ENCODE data around the gene STPG3. TPM values are rescaled to one million over a fixed set of nuclear protein-coding genes. Genes with fewer than 3 reads are reported as not detected.

The STPG3 gene
- polyA plus RNA-seq, 2 of the 4 experiments (the other 2 are of a cell fraction), result not detected

- no peak for TF ChIP-seq HOXA7 (CRISPR knock-in tag; IDR thresholded peaks at IDR 0.05)
Measured at GRCh38 chr9:137271696-137272076, 20.6 kb downstream of the STPG3 start (continued).

GRCh38 chr9:137272241-137273094 is 21.4 kb downstream of the STPG3 start:
- no peak overlapping the region; a peak in 1 of 6 replicates for H3K27ac ChIP-seq
- no peak overlapping the region for H3K4me3 ChIP-seq
- no peak for DNase-seq (ENCODE audit: low read depth in 1 of 2, low spot score in 1 of 2)
- ChIA-PET CTCF (interaction anchor here (0.6 to 4.2 kb wide), 8 partner anchors 11 to 233 kb away, joined by 3 to 43 read pairs (median 5); partner anchors contain the start of genes MAN1B1 and NRARP), POLR2A (interaction anchor here (1.2 kb wide), 1 partner anchor 32 kb away, joined by 4 read pairs; the partner anchor contains the start of gene TUBB4B)
- TF ChIP-seq CHD2 (IDR thresholded peaks at IDR 0.05; ENCODE audit: low read length, partially characterized antibody), result no peak
- TF ChIP-seq CEBPB (IDR thresholded peaks at IDR 0.05), result no peak
- no peak for TF ChIP-seq TP53 (CRISPR knock-in tag; IDR thresholded peaks at IDR 0.05)
- TF ChIP-seq RARB (CRISPR knock-in tag; IDR thresholded peaks at IDR 0.05), result no peak
- no peak for TF ChIP-seq POLR2AphosphoS2 (conservative IDR thresholded peaks at IDR 0.05; ENCODE audit: low read length)
- no peak for TF ChIP-seq ESRRA (IDR thresholded peaks at IDR 0.05; ENCODE audit: borderline replicate concordance, low read length)
- TF ChIP-seq BHLHE40 (IDR thresholded peaks at IDR 0.05; ENCODE audit: low read depth, low read length), result no peak
- TF ChIP-seq MAFK (IDR thresholded peaks at IDR 0.05; ENCODE audit: partially characterized antibody), result no peak
- TF ChIP-seq RAD21 (conservative IDR thresholded peaks at IDR 0.05 in 1 of 2, IDR thresholded peaks at IDR 0.05 in 1 of 2), result no peak
- no peak for TF ChIP-seq MAZ (IDR thresholded peaks at IDR 0.05; ENCODE audit: borderline replicate concordance, low read depth, low read length)
- TF ChIP-seq RFX5 (IDR thresholded peaks at IDR 0.05), result no peak
- TF ChIP-seq, protein P1, sequence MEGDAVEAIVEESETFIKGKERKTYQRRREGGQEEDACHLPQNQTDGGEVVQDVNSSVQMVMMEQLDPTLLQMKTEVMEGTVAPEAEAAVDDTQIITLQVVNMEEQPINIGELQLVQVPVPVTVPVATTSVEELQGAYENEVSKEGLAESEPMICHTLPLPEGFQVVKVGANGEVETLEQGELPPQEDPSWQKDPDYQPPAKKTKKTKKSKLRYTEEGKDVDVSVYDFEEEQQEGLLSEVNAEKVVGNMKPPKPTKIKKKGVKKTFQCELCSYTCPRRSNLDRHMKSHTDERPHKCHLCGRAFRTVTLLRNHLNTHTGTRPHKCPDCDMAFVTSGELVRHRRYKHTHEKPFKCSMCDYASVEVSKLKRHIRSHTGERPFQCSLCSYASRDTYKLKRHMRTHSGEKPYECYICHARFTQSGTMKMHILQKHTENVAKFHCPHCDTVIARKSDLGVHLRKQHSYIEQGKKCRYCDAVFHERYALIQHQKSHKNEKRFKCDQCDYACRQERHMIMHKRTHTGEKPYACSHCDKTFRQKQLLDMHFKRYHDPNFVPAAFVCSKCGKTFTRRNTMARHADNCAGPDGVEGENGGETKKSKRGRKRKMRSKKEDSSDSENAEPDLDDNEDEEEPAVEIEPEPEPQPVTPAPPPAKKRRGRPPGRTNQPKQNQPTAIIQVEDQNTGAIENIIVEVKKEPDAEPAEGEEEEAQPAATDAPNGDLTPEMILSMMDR (IDR thresholded peaks at IDR 0.05), result no peak
- TF ChIP-seq USF2 (IDR thresholded peaks at IDR 0.05), result no peak
- TF ChIP-seq, protein P2, sequence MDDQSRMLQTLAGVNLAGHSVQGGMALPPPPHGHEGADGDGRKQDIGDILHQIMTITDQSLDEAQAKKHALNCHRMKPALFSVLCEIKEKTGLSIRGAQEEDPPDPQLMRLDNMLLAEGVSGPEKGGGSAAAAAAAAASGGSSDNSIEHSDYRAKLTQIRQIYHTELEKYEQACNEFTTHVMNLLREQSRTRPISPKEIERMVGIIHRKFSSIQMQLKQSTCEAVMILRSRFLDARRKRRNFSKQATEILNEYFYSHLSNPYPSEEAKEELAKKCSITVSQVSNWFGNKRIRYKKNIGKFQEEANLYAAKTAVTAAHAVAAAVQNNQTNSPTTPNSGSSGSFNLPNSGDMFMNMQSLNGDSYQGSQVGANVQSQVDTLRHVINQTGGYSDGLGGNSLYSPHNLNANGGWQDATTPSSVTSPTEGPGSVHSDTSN (IDR thresholded peaks at IDR 0.05), result no peak
- no peak for TF ChIP-seq HEYL (CRISPR knock-in tag; IDR thresholded peaks at IDR 0.05)
- TF ChIP-seq EP300 (IDR thresholded peaks at IDR 0.05), result no peak
- no peak for TF ChIP-seq KDM5A (IDR thresholded peaks at IDR 0.05)
- TF ChIP-seq EHF (CRISPR knock-in tag; IDR thresholded peaks at IDR 0.05), result no peak
- TF ChIP-seq NFE2L2 (conservative IDR thresholded peaks at IDR 0.05; ENCODE audit: low read length), result no peak
- WGBS (ENCODE audit: missing lambda C conversion rate), result 90% methylated on average over 26 of the region's 39 CpGs
- FAIRE-seq, result no peak
- H3K4me1 ChIP-seq, result peaks cover 46% of the 10 kb centered on the region
- ATAC-seq, result no peak
- no peaks in the 10 kb centered on the region for H3K9me3 ChIP-seq
- no peak overlapping the region for H3K4me2 ChIP-seq

GRCh38 chr9:137273095-137273490 is 22.0 kb downstream of the STPG3 start:
- WGBS (ENCODE audit: missing lambda C conversion rate), result 78% methylated on average over 9 of the region's 13 CpGs
- peaks cover 41% of the 10 kb centered on the region for H3K4me1 ChIP-seq
- H3K27ac ChIP-seq, result no peak overlapping the region; a peak in 1 of 6 replicates
- CTCF ChIA-PET, result interaction anchor here (0.7 to 4.2 kb wide), 7 partner anchors 11 to 187 kb away, joined by 3 to 43 read pairs (median 4); partner anchors contain the start of genes MAN1B1 and NRARP
- POLR2A ChIA-PET, result interaction anchor here (1.2 kb wide), 1 partner anchor 32 kb away, joined by 4 read pairs; the partner anchor contains the start of gene TUBB4B
- ATAC-seq (no peak), FAIRE-seq (no peak), DNase-seq (ENCODE audit: low read depth in 1 of 2, low spot score in 1 of 2) (no peak)
- H3K4me2 ChIP-seq, result no peak overlapping the region
- H3K9me3 ChIP-seq, result no peaks in the 10 kb centered on the region
- no peak overlapping the region for H3K4me3 ChIP-seq
- no peak for TF ChIP-seq HOXB13 (CRISPR knock-in tag; IDR thresholded peaks at IDR 0.05; ENCODE audit: low read depth)
- no peak for TF ChIP-seq FOSB (CRISPR knock-in tag; IDR thresholded peaks at IDR 0.05)
- TF ChIP-seq CBX2 (IDR thresholded peaks at IDR 0.05; ENCODE audit: borderline replicate concordance, low read depth), result no peak
- TF ChIP-seq HDAC2 (IDR thresholded peaks at IDR 0.05), result no peak
- TF ChIP-seq ESRRA (IDR thresholded peaks at IDR 0.05; ENCODE audit: borderline replicate concordance, low read length), result no peak
- no peak for TF ChIP-seq RAD21 (conservative IDR thresholded peaks at IDR 0.05 in 1 of 2, IDR thresholded peaks at IDR 0.05 in 1 of 2)
- TF ChIP-seq, protein P3, sequence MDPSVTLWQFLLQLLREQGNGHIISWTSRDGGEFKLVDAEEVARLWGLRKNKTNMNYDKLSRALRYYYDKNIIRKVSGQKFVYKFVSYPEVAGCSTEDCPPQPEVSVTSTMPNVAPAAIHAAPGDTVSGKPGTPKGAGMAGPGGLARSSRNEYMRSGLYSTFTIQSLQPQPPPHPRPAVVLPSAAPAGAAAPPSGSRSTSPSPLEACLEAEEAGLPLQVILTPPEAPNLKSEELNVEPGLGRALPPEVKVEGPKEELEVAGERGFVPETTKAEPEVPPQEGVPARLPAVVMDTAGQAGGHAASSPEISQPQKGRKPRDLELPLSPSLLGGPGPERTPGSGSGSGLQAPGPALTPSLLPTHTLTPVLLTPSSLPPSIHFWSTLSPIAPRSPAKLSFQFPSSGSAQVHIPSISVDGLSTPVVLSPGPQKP (IDR thresholded peaks at IDR 0.05; ENCODE audit: low read depth, low read length), result no peak
- TF ChIP-seq CBX8 (IDR thresholded peaks at IDR 0.05), result no peak
- TF ChIP-seq NR3C1 (IDR thresholded peaks at IDR 0.05), result no peak
- no peak for TF ChIP-seq CHD4 (IDR thresholded peaks at IDR 0.05; ENCODE audit: borderline replicate concordance)
- no peak for TF ChIP-seq PHF8 (IDR thresholded peaks at IDR 0.05; ENCODE audit: borderline replicate concordance, low read depth)
- TF ChIP-seq, protein P4, sequence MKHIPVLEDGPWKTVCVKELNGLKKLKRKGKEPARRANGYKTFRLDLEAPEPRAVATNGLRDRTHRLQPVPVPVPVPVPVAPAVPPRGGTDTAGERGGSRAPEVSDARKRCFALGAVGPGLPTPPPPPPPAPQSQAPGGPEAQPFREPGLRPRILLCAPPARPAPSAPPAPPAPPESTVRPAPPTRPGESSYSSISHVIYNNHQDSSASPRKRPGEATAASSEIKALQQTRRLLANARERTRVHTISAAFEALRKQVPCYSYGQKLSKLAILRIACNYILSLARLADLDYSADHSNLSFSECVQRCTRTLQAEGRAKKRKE (CRISPR knock-in tag; IDR thresholded peaks at IDR 0.05; ENCODE audit: low read depth), result no peak
- TF ChIP-seq KDM5A (IDR thresholded peaks at IDR 0.05), result no peak
